AG04450 (cell line): ENCODE data around the gene LBH. TPM values are rescaled to one million over a fixed set of nuclear protein-coding genes. Genes with fewer than 3 reads are reported as not detected.

Source experiments
- CTCF ChIA-PET: fragments of 300-600, 350-600 bp; formaldehyde crosslinking; extraction: SDS; loops from one replicate; lab custom pipeline; 2022; ENCODE audit warnings: antibody characterized with exemption, inconsistent platforms; lab: Charles Lee
- POLR2A ChIA-PET: fragments of 350-600 bp; formaldehyde crosslinking; extraction: SDS; loops from one replicate; lab custom pipeline; 2021; ENCODE audit warnings: antibody characterized with exemption, inconsistent platforms; lab: Yijun Ruan, JAX
- DNase-seq: peaks from one replicate; pipeline ENCODE4 v3.0.0-alpha.2; 2011; ENCODE audit warnings: low read depth, low spot score
- H3K27ac ChIP-seq: one replicate; pipeline ENCODE4 v1.5.1; 2012; ENCODE audit warnings: low read depth, low read length, control low read depth
- H3K27me3 ChIP-seq: one replicate; pipeline ENCODE4 v1.6.0; 2012; ENCODE audit warnings: low read length; ENCODE audit not compliant: control insufficient read depth, insufficient read depth
- H3K4me3 ChIP-seq: 2 replicates; pipeline ENCODE4 v1.5.1; 2011; ENCODE audit warnings: mild to moderate bottlenecking, low read depth, low read length, control low read depth
- H3K9me3 ChIP-seq: 2 replicates; pipeline ENCODE4 v1.5.1; 2012; ENCODE audit warnings: low read length; ENCODE audit not compliant: control insufficient read depth, insufficient read depth
- polyA plus RNA-seq: library from polyadenylated mRNA; depleted of rRNA; stranded (reverse); fragments of >200 nt; gene quantifications from 2 replicates; pipeline ENCODE4 v1.2.3, GENCODE V29; 2011
- TF ChIP-seq, protein P1 (sequence below): IDR thresholded peaks from 2 replicates; pipeline ENCODE4 v1.5.1; 2011; ENCODE audit warnings: low read depth, low read length, control low read depth, inconsistent platforms

Gene LBH
- polyA plus RNA-seq, 1 experiment, result 381 TPM

- POLR2A ChIA-PET, result interaction anchor here (0.5 to 1.0 kb wide), 4 partner anchors 16 to 486 kb away, joined by 3 to 5 read pairs (median 4); no protein-coding TSS in a partner anchor
- peak overlapping the region; percentile 94 for H3K27ac ChIP-seq
- TF ChIP-seq, protein P1, sequence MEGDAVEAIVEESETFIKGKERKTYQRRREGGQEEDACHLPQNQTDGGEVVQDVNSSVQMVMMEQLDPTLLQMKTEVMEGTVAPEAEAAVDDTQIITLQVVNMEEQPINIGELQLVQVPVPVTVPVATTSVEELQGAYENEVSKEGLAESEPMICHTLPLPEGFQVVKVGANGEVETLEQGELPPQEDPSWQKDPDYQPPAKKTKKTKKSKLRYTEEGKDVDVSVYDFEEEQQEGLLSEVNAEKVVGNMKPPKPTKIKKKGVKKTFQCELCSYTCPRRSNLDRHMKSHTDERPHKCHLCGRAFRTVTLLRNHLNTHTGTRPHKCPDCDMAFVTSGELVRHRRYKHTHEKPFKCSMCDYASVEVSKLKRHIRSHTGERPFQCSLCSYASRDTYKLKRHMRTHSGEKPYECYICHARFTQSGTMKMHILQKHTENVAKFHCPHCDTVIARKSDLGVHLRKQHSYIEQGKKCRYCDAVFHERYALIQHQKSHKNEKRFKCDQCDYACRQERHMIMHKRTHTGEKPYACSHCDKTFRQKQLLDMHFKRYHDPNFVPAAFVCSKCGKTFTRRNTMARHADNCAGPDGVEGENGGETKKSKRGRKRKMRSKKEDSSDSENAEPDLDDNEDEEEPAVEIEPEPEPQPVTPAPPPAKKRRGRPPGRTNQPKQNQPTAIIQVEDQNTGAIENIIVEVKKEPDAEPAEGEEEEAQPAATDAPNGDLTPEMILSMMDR, result peak; percentile 24
- no peaks in the 10 kb centered on the region; the same call in 1 of the 2 replicates for H3K9me3 ChIP-seq
- H3K27me3 ChIP-seq, result peaks cover 2% of the 10 kb centered on the region
- H3K4me3 ChIP-seq, result peak overlapping the region; percentile 60
- CTCF ChIA-PET, result interaction anchor here (1.2 to 5.4 kb wide), 3 partner anchors 17 to 486 kb away, joined by 6 to 33 read pairs (median 19); no protein-coding TSS in a partner anchor
- peak; percentile 56 for DNase-seq
Measured at GRCh38 chr2:30225131-30225762, 6.1 kb upstream of the LBH start.

GRCh38 chr2:30226144-30227032, 4.9 kb upstream of the LBH start:
- H3K27me3 ChIP-seq, result no peaks in the 10 kb centered on the region

GRCh38 chr2:30229596-30229995, 1.7 kb upstream of the LBH start:
- H3K27me3 ChIP-seq, result no peaks in the 10 kb centered on the region
- H3K4me3 ChIP-seq, result no peak overlapping the region
- ChIA-PET CTCF (interaction anchor here (1.4 to 6.0 kb wide), 6 partner anchors 10 to 483 kb away, joined by 3 to 37 read pairs (median 12); no protein-coding TSS in a partner anchor), POLR2A (interaction anchor here (2.4 to 3.2 kb wide), 2 partner anchors 21 to 65 kb away, joined by 25 to 38 read pairs; no protein-coding TSS in a partner anchor)
- TF ChIP-seq, protein P1, result no peak
- H3K9me3 ChIP-seq, result no peaks in the 10 kb centered on the region; the same call in 1 of the 2 replicates
- DNase-seq, result no peak
- no peak overlapping the region for H3K27ac ChIP-seq

More at GRCh38 chr2:30226144-30227032, 4.9 kb upstream of the LBH start:
- TF ChIP-seq, protein P1, result no peak
- POLR2A ChIA-PET, result interaction anchor here (0.7 to 0.9 kb wide), 2 partner anchors 9 to 290 kb away, joined by 4 to 6 read pairs; no protein-coding TSS in a partner anchor
- peak overlapping the region; percentile 94 for H3K27ac ChIP-seq
- no peaks in the 10 kb centered on the region; the same call in 1 of the 2 replicates for H3K9me3 ChIP-seq
- CTCF ChIA-PET, result interaction anchor here (5.4 to 6.0 kb wide), 3 partner anchors 18 to 486 kb away, joined by 33 to 37 read pairs (median 37); no protein-coding TSS in a partner anchor
- no peak overlapping the region for H3K4me3 ChIP-seq
- DNase-seq, result no peak

DNA sequence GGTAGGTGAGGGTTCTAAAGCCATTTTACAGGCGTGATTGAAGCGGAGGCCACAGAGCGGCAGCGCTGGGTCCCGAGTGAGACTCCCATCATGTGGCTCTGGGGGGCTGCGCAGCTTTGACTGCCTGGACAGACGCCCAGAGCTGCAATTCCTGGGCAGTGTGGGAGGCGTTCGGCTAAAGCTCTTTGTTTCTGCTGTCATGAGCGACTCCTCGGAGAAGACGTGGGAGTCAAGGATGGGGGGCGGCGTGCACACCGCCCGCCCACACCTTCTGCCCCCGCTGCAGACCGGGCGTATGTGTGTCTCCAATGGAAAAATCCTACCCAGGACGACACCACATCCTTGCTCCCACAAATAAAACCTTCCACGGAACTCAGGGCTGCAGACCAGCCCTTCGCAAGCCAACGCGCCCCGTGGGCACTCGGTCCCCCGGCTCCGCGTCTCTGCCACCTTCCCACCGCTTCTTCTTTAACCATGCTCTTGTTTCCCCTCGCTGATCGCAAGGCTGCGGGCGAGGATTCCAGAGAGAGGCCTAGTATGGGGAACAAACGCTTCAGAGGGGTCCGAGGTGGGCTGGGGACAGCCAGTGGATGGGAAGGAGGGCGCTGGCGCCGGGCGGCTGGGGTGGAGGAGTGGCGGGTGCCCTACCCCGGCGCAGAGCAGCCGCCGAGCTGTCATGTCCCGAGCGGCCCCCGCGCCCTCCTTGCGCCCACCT, 680 bp upstream of the LBH start:
- Histone ChIP-seq H3K9me3 (no peaks in the 10 kb centered on the region; the same call in 1 of the 2 replicates), H3K27ac (peak overlapping the region; percentile 61), H3K27me3 (no peaks in the 10 kb centered on the region), H3K4me3 (peak overlapping the region; percentile 89)
- no peak for DNase-seq
- TF ChIP-seq, protein P1, result peak; percentile 14; the same call in 1 of the 2 replicates
- POLR2A ChIA-PET, result interaction anchor here (0.6 to 5.0 kb wide), 47 partner anchors 9 to 1088 kb away, joined by 3 to 81 read pairs (median 5); no protein-coding TSS in a partner anchor
- CTCF ChIA-PET, result interaction anchor here (0.6 to 6.0 kb wide), 7 partner anchors 9 to 481 kb away, joined by 3 to 37 read pairs (median 8); no protein-coding TSS in a partner anchor
